CD4-positive, alpha-beta T cell treated with Interferon alpha-2 for 1 hour (primary cell): ENCODE data around the gene RAB11FIP5.
"Not testable (repeated sequence)": the region's sequence is repeated elsewhere in the genome, so short reads cannot be mapped to it uniquely, and the experiment has no call there.

ENCODE experiments used
- DNase-seq, 2 donors: peaks; one replicate each; pipeline ENCODE4 v3.0.0-alpha.2; 2020 to 2022

RAB11FIP5 gene

GRCh38 chr2:73111073-73112025, 1.4 kb downstream of the RAB11FIP5 start:
- peak in 1 of 2 donors; percentile 8 for DNase-seq

- no peak for DNase-seq
Measured at GRCh38 chr2:73110168-73111072, 2.3 kb downstream of the RAB11FIP5 start.

GRCh38 chr2:73109431-73110167, 3.1 kb downstream of the RAB11FIP5 start:
- no peak for DNase-seq

GRCh38 chr2:73107211-73107926, 5.4 kb downstream of the RAB11FIP5 start:
- peak in 1 of 2 donors; percentile 34 for DNase-seq

- DNase-seq = no peak
Measured at GRCh38 chr2:73106791-73107190, 6.0 kb downstream of the RAB11FIP5 start.

GRCh38 chr2:73105511-73105971, 7.2 kb downstream of the RAB11FIP5 start:
- DNase-seq = no peak

GRCh38 chr2:73104933-73105332, 7.8 kb downstream of the RAB11FIP5 start:
- DNase-seq = no peak

GRCh38 chr2:73103018-73103542, 9.7 kb downstream of the RAB11FIP5 start:
- DNase-seq = no peak

GRCh38 chr2:73101626-73102256, 11.0 kb downstream of the RAB11FIP5 start:
- DNase-seq = no peak

- DNase-seq = no peak
Measured at GRCh38 chr2:73100956-73101355, 11.8 kb downstream of the RAB11FIP5 start.

- no peak for DNase-seq
Measured at GRCh38 chr2:73099486-73099885, 13.3 kb downstream of the RAB11FIP5 start.

- no peak for DNase-seq
Measured at GRCh38 chr2:73095910-73096309, 16.8 kb downstream of the RAB11FIP5 start.

- DNase-seq = not testable (repeated sequence)
Measured at GRCh38 chr2:73093601-73094218, 19.0 kb downstream of the RAB11FIP5 start.

- DNase-seq = no peak
Measured at GRCh38 chr2:73092146-73092783, 20.5 kb downstream of the RAB11FIP5 start.

- DNase-seq = no peak
Measured at GRCh38 chr2:73091696-73092095, 21.1 kb downstream of the RAB11FIP5 start.

GRCh38 chr2:73091164-73091563, 21.6 kb downstream of the RAB11FIP5 start:
- DNase-seq = no peak

GRCh38 chr2:73089270-73090030, 23.3 kb downstream of the RAB11FIP5 start:
- no peak for DNase-seq

- no peak for DNase-seq
Measured at GRCh38 chr2:73088703-73089102, 24.0 kb downstream of the RAB11FIP5 start.

GRCh38 chr2:73088211-73088610, 24.5 kb downstream of the RAB11FIP5 start:
- no peak for DNase-seq
